Measurements from ENCODE around the gene CTIF. TPM values are rescaled to one million over a fixed set of nuclear protein-coding genes. Genes with fewer than 3 reads are reported as not detected.

Gene CTIF
- total and polyA plus RNA-seq, 4 donors, result 12.2 to 45.7 (median 32.6) TPM

DNA sequence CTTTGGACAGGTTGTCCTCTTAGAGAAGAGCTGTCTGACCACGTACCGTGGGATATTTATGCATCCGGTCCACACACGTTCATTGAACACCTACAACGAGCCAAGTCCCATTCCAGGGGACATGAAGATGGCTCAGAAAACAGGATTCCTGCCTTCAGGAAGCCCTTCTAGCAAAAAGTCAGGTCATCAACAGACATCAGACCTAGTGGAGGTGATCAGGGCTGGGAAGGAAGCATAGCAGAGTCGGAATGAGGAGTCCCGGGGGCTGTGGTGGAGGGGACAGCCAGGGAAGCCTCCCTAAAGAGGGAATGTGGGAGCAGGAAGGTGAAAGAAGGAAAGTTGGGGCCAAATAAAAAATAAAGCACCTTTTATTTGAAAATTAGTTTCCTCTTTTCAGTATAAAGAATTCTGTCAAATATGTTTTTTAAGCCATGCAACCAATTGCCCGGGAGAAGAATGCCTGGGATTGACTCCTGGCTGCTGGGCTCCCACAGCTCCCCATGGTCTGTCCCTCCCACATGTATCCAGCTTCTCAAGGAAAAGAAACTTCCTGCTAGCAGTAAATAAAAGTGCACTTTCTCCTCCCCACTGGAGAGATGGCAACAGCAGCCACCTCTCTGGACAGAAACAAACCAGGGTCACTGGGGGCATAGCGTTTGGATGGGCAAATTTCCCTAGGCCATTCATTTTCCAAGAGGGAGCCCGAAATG lies 267.1 kb downstream of the CTIF start:
- DNase-seq (peak in 1 of 3 donors; percentile 10), ATAC-seq (ENCODE audit: insufficient read depth, low FRiP score) (no peak)
- TF ChIP-seq, protein P1, sequence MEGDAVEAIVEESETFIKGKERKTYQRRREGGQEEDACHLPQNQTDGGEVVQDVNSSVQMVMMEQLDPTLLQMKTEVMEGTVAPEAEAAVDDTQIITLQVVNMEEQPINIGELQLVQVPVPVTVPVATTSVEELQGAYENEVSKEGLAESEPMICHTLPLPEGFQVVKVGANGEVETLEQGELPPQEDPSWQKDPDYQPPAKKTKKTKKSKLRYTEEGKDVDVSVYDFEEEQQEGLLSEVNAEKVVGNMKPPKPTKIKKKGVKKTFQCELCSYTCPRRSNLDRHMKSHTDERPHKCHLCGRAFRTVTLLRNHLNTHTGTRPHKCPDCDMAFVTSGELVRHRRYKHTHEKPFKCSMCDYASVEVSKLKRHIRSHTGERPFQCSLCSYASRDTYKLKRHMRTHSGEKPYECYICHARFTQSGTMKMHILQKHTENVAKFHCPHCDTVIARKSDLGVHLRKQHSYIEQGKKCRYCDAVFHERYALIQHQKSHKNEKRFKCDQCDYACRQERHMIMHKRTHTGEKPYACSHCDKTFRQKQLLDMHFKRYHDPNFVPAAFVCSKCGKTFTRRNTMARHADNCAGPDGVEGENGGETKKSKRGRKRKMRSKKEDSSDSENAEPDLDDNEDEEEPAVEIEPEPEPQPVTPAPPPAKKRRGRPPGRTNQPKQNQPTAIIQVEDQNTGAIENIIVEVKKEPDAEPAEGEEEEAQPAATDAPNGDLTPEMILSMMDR (IDR thresholded peaks at IDR 0.05; ENCODE audit: control extremely low read depth, extremely low read depth), result no peak
- no peaks in the 10 kb centered on the region for H3K9me3 ChIP-seq (ENCODE audit: control insufficient read depth in 4 of 4, insufficient read depth in 3 of 4, low read length in 3 of 4)
- no peak overlapping the region for H3K9ac ChIP-seq (ENCODE audit: insufficient read depth in 1 of 2, low read length in 2 of 2)
- peaks cover 0 to 11% (median 1%) of the 10 kb centered on the region in 4 donors for H3K36me3 ChIP-seq (ENCODE audit: control insufficient read depth in 4 of 4, insufficient read depth in 4 of 4, low read length in 4 of 4)
- WGBS, 2 donors, result 86 to 90% methylated on average over 10 of the region's 10 CpGs
- peaks cover 0 to 11% (median 3%) of the 10 kb centered on the region in 5 donors for H3K4me1 ChIP-seq (ENCODE audit: control insufficient read depth in 5 of 5, insufficient read depth in 5 of 5, low read length in 5 of 5)
- no peaks in the 10 kb centered on the region for H3K27me3 ChIP-seq (ENCODE audit: control insufficient read depth in 3 of 3, insufficient read depth in 3 of 3, low read length in 2 of 3)
- H3K27ac ChIP-seq (ENCODE audit: low read depth in 1 of 2, low read length in 1 of 2), result peak overlapping the region in 1 of 2 donors; percentile 52
- no peak overlapping the region for H3K4me3 ChIP-seq

DNA sequence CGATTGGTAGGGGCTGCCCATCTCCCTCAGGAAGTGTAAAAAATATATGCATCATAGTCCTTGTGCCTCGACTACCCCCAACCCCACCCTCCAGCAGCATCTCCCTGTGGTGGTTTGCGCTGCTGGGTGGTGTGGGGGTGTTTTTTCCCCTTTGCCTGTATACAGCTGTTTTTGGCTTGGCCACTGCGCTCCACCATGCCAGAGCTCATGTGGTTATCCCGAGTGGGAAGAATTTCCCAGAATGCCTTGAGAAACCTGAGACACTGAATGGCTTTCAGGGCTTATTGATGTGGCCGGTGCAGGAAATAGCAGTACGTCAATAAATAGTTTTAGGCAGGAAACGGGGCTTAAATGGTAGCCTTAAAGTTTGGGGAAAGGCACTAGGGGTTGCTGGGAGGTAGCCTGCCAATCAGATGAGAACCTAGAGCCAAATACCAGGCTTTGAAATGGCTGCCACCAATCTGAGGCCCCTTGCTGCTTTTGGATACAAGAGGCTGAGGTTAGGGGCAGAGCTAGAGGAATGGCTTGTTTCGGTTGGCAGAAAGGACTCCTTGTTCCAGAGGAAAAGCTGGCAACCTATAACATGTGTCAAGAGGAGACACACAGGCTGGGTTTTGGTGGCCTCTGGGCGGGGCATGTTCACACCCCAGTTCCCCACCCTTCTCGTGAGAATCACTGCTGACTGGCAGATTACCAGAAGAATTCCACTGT lies 267.9 kb downstream of the CTIF start:
- Histone ChIP-seq H3K27me3 (ENCODE audit: control insufficient read depth in 3 of 3, insufficient read depth in 3 of 3, low read length in 2 of 3) (no peaks in the 10 kb centered on the region), H3K36me3 (ENCODE audit: control insufficient read depth in 4 of 4, insufficient read depth in 4 of 4, low read length in 4 of 4) (peaks cover 0 to 8% (median 1%) of the 10 kb centered on the region in 4 donors), H3K4me1 (ENCODE audit: control insufficient read depth in 5 of 5, insufficient read depth in 5 of 5, low read length in 5 of 5) (peaks cover 0 to 11% (median 3%) of the 10 kb centered on the region in 5 donors), H3K4me3 (no peak overlapping the region), H3K9me3 (ENCODE audit: control insufficient read depth in 4 of 4, insufficient read depth in 3 of 4, low read length in 3 of 4) (no peaks in the 10 kb centered on the region), H3K9ac (ENCODE audit: insufficient read depth in 1 of 2, low read length in 2 of 2) (no peak overlapping the region), H3K27ac (ENCODE audit: low read depth in 1 of 2, low read length in 1 of 2) (peak overlapping the region in 1 of 2 donors; percentile 52)
- TF ChIP-seq, protein P1 (IDR thresholded peaks at IDR 0.05; ENCODE audit: control extremely low read depth, extremely low read depth), result no peak
- peak in 1 of 3 donors; percentile 20 for DNase-seq
- 62 to 66% methylated on average over 11 of the region's 11 CpGs for WGBS, 2 donors
- ATAC-seq (ENCODE audit: insufficient read depth, low FRiP score), result no peak

DNA sequence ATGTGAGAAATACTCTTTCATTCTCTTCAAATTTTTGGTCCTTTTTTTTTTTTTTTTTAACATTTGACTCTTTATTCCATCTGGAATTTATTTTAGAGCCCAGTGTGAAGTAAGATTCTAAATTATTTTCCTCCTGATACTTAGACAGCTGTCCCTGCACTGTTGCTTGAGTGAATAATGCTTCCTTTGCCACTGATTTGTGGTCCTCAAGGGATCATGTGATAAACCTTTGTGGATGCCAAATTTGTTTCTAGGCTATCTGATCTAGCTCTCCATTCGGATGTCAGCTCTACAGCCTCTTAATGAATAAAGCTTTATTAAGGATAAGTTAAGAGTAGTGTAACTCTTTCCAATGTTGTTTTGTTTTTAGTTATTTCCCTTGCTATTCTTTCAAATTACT lies 269.6 kb downstream of the CTIF start:
- H3K9ac ChIP-seq (ENCODE audit: insufficient read depth in 1 of 2, low read length in 2 of 2), result no peak overlapping the region
- H3K36me3 ChIP-seq (ENCODE audit: control insufficient read depth in 4 of 4, insufficient read depth in 4 of 4, low read length in 4 of 4), result peaks cover 0 to 8% (median 0%) of the 10 kb centered on the region in 4 donors

More for the DNA sequence above, 269.6 kb downstream of the CTIF start:
- peaks cover 0 to 10% (median 3%) of the 10 kb centered on the region in 5 donors for H3K4me1 ChIP-seq (ENCODE audit: control insufficient read depth in 5 of 5, insufficient read depth in 5 of 5, low read length in 5 of 5)
- DNase-seq (no peak), ATAC-seq (ENCODE audit: insufficient read depth, low FRiP score) (no peak)
- 70 to 76% methylated on average over 1 of the region's 1 CpG for WGBS, 2 donors
- no peak overlapping the region for H3K27ac ChIP-seq (ENCODE audit: low read depth in 1 of 2, low read length in 1 of 2)
- H3K27me3 ChIP-seq (ENCODE audit: control insufficient read depth in 3 of 3, insufficient read depth in 3 of 3, low read length in 2 of 3), result no peaks in the 10 kb centered on the region
- no peaks in the 10 kb centered on the region for H3K9me3 ChIP-seq (ENCODE audit: control insufficient read depth in 4 of 4, insufficient read depth in 3 of 4, low read length in 3 of 4)
- TF ChIP-seq, protein P1 (IDR thresholded peaks at IDR 0.05; ENCODE audit: control extremely low read depth, extremely low read depth), result no peak
- H3K4me3 ChIP-seq, result no peak overlapping the region
